Hematopoietic multipotent progenitor cell treated with erythropoietin and hydrocortisone succinate and interleukin-3 and kit ligand, for 17 days (in vitro differentiated cells): ENCODE data around the gene COX8A.

Source experiments
- DNase-seq: peaks from one replicate; pipeline ENCODE4 v3.0.0-alpha.2; 2015; ENCODE audit warnings: low spot score

Gene COX8A

GRCh38 chr11:64021757-64022093 lies 47.3 kb downstream of the COX8A start:
- DNase-seq: no peak

DNA sequence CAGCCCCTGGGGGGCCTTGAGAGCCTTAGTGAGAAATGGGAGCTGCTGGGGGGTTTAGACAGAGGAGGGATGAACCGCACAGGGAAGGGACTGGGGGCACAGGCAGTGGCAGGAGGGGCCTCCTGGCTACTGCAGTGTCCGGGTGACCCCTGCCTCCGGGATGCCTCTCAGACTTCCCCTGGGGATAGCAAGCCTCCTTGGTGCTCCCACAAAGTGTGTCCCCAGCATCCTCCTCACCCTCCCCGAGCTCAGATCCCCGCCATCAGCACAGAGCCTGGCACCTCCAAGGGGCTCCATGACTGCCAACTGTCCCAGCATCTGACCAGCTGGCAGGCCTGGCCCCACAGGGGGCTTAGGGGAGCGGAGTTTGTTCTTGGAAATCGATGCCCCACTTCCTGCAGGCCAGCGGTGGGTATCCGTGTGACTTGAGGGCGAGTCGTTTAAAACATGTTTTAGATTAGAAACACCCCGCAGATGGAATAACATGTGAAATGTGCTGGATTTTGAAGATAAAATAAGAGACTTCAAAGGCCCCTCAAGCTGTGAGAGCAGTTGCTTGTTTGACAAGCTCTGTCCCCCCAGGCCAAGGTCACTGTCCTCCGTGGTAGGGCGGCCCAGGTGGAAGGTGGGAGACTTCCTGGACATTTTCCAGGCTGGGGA lies 47.8 kb downstream of the COX8A start:
- DNase-seq: no peak

DNA sequence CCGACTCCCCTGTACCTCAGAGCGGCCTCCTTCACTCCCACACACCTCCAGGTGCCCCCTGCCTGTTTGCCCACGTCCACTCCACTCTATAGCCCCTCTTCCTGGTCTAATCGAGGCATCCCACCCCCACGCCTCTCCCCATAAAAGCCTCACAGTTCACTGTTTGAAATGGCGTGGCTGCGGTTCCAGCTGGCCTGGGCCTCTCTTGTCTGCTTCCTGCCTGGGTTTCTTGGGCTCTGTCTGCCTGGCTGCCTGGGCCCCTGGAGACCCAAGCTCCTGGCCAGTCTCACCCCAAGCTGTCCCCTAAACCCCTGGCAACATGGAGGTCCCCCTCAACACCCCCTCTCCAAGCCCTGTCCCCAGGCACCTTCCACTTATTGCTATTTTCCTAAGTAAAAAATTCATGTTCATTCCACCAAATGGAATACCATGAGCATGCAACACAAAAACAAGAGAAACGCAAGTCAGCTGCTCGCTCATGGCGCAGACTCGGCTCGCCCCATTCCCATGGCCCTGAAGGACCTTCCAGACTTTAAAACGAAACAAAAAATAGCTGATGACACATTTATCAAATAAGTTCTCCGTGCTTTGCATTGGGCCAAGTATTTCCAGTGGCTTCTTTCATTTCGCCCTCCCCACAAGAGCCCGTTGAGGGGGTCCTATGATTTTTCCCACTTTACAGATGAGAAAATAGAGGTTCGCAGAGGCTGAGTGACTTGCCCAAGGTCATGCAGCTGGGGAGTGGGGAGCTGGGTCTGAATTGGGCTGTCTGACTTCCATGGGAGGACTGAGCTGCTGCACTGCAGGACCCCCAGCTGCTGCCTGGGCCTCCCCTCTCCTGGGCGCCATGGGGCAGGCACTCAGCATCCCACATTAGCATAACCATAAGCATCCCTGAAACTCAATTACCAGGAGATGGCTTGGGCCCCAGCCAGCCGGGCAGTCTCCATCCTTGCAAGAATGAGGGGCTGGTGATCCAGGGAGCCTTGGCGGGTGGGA lies 49.6 kb downstream of the COX8A start:
- no peak for DNase-seq

GRCh38 chr11:64025205-64025604 lies 50.8 kb downstream of the COX8A start:
- no peak for DNase-seq
